NCI-H2196 treated with DMSO at 0.1 percent for 48 hours (cell line): ENCODE results near the gene BRIP1.
"Not testable (repeated sequence)": the region's sequence is repeated elsewhere in the genome, so short reads cannot be mapped to it uniquely, and the experiment has no call there.

Experiments used
- DNase-seq: peaks from one replicate; lab custom pipeline; 2025; ENCODE audit not compliant: unreplicated experiment; lab: John Stamatoyannopoulos, UW

The BRIP1 gene

GRCh38 chr17:61702450-61702849 is 160.9 kb downstream of the BRIP1 start:
- no peak for DNase-seq

- no peak for DNase-seq
Observed at GRCh38 chr17:61701978-61702377, 161.3 kb downstream of the BRIP1 start.

GRCh38 chr17:61701334-61701733 is 162.0 kb downstream of the BRIP1 start:
- no peak for DNase-seq

GRCh38 chr17:61700252-61700651 is 163.1 kb downstream of the BRIP1 start:
- DNase-seq, result no peak

GRCh38 chr17:61699694-61700093 is 163.6 kb downstream of the BRIP1 start:
- no peak for DNase-seq

GRCh38 chr17:61699032-61699431 is 164.3 kb downstream of the BRIP1 start:
- no peak for DNase-seq

GRCh38 chr17:61698244-61698643 is 165.1 kb downstream of the BRIP1 start:
- no peak for DNase-seq

GRCh38 chr17:61695779-61696337 is 167.5 kb downstream of the BRIP1 start:
- DNase-seq, result no peak

GRCh38 chr17:61694095-61694494 is 169.2 kb downstream of the BRIP1 start:
- no peak for DNase-seq

- no peak for DNase-seq
Observed at GRCh38 chr17:61689610-61690180, 173.6 kb downstream of the BRIP1 start.

- DNase-seq, result no peak
Observed at GRCh38 chr17:61687769-61688168, 175.6 kb downstream of the BRIP1 start.

- DNase-seq, result no peak
Observed at GRCh38 chr17:61686113-61686512, 177.2 kb downstream of the BRIP1 start.

GRCh38 chr17:61684818-61685217 is 178.5 kb downstream of the BRIP1 start:
- no peak for DNase-seq

GRCh38 chr17:61684172-61684571 is 179.2 kb downstream of the BRIP1 start:
- no peak for DNase-seq

- DNase-seq, result no peak
Observed at GRCh38 chr17:61683466-61683865, 179.9 kb downstream of the BRIP1 start.

GRCh38 chr17:61680921-61681320 is 182.4 kb downstream of the BRIP1 start:
- DNase-seq, result no peak

GRCh38 chr17:61678339-61678738 is 185.0 kb downstream of the BRIP1 start:
- no peak for DNase-seq

GRCh38 chr17:61677150-61677811 is 186.0 kb downstream of the BRIP1 start:
- not testable (repeated sequence) for DNase-seq

- DNase-seq, result not testable (repeated sequence)
Observed at GRCh38 chr17:61676522-61676921, 186.8 kb downstream of the BRIP1 start.

GRCh38 chr17:61674609-61675008 is 188.7 kb downstream of the BRIP1 start:
- not testable (repeated sequence) for DNase-seq

- not testable (repeated sequence) for DNase-seq
Observed at GRCh38 chr17:61673019-61673897, 190.1 kb downstream of the BRIP1 start.

GRCh38 chr17:61672140-61672539 is 191.2 kb downstream of the BRIP1 start:
- no peak for DNase-seq
